GM23248 (cell line): ENCODE data around the gene SACM1L.

Experiments
- EZH2 ChIP-seq: fragments of 200-600 bp; sonication (generic); IDR thresholded peaks from 2 replicates; pipeline ENCODE4 v1.6.1; 2018; ENCODE audit warnings: antibody characterized with exemption, mild to moderate bottlenecking; ENCODE audit not compliant: insufficient read depth, poor library complexity, severe bottlenecking
- EZH2phosphoT487 ChIP-seq: fragments of 200-600 bp; sonication (generic); IDR thresholded peaks from 2 replicates; pipeline ENCODE4 v1.6.1; 2018; ENCODE audit warnings: antibody characterized with exemption, moderate library complexity, mild to moderate bottlenecking, low read depth; ENCODE audit not compliant: insufficient read depth

DNA sequence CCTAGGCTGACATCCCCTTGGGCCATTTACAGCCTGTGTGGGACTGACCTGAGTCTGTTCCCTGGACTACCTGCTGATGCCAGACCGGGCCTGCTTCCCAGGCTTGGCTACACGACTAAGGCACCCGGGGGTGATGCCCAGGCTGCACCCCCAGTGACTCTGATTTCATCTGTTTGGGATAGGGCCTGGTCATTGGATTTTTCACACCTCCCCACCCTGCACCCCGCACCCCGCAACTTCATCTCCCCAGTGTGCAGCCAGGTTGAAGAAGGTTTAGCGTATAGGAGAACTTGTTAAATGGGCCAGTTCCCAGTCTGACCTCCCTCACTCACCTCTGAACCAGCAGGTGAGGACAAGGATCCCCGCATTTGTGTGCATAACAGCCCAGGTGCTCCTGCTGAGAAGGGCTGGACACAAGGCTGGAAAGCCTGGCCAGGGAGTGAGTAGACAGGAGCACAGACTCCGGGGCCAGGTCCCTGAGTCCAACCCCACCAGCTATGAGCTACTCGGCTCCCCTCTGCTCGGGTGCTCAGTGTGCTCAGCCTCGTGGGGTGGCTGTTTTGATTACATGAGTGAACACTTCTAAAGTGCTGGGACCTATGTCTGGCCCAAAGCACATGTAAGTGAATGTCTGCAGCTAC is 88.7 kb downstream of the SACM1L start:
- TF ChIP-seq EZH2: no peak
- TF ChIP-seq EZH2phosphoT487: no peak
